HG02885 (cell line): ENCODE results near the gene DCAF5.
"Not testable (repeated sequence)": the region's sequence is repeated elsewhere in the genome, so short reads cannot be mapped to it uniquely, and the experiment has no call there.

Experiments used
- ATAC-seq: cut with Tn5 transposase; IDR thresholded peaks from one replicate; pipeline ENCODE4 v1.9.1; 2021; ENCODE audit warnings: mild to moderate bottlenecking; ENCODE audit not compliant: unreplicated experiment, poor library complexity

Gene DCAF5, protein sequence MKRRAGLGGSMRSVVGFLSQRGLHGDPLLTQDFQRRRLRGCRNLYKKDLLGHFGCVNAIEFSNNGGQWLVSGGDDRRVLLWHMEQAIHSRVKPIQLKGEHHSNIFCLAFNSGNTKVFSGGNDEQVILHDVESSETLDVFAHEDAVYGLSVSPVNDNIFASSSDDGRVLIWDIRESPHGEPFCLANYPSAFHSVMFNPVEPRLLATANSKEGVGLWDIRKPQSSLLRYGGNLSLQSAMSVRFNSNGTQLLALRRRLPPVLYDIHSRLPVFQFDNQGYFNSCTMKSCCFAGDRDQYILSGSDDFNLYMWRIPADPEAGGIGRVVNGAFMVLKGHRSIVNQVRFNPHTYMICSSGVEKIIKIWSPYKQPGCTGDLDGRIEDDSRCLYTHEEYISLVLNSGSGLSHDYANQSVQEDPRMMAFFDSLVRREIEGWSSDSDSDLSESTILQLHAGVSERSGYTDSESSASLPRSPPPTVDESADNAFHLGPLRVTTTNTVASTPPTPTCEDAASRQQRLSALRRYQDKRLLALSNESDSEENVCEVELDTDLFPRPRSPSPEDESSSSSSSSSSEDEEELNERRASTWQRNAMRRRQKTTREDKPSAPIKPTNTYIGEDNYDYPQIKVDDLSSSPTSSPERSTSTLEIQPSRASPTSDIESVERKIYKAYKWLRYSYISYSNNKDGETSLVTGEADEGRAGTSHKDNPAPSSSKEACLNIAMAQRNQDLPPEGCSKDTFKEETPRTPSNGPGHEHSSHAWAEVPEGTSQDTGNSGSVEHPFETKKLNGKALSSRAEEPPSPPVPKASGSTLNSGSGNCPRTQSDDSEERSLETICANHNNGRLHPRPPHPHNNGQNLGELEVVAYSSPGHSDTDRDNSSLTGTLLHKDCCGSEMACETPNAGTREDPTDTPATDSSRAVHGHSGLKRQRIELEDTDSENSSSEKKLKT

GRCh38 chr14:69152902-69153151 lies at the start of gene DCAF5:
TSS of gene DCAF5 (minus strand) at chr14:69153119. CDS start at chr14:69152978, 141 bp downstream.
- ATAC-seq: no peak

- ATAC-seq: no peak
Observed at GRCh38 chr14:69199786-69200185, 46.9 kb upstream of the DCAF5 start.

DNA sequence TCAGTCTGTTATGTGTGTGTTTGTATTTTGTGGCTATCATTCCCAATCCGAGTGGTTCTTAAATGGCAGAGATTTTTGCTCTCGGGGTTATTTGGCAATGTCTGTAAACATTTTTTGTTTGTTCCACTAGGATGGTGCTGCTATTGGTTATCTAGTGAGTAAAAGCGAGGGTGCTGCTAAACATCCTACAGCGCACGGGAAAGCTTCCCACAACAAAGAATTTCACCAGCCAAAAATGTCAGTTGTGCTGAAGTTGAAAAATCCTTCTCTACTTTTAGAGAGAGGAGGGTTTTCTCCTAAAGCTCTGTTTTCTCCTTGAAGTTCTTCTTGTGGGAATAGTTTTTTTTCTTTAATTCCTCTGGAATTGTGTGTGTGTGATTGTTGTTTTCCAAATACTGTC lies 40.8 kb upstream of the DCAF5 start:
- ATAC-seq: no peak

GRCh38 chr14:69191340-69192111 lies 38.6 kb upstream of the DCAF5 start, which contains the start of gene EXD2:
TSS of gene EXD2 (plus strand) at chr14:69191498. CDS start at chr14:69209471, 17,973 bp downstream.
- peak; percentile 94 for ATAC-seq

GRCh38 chr14:69190191-69190590 lies 37.3 kb upstream of the DCAF5 start:
- no peak for ATAC-seq

DNA sequence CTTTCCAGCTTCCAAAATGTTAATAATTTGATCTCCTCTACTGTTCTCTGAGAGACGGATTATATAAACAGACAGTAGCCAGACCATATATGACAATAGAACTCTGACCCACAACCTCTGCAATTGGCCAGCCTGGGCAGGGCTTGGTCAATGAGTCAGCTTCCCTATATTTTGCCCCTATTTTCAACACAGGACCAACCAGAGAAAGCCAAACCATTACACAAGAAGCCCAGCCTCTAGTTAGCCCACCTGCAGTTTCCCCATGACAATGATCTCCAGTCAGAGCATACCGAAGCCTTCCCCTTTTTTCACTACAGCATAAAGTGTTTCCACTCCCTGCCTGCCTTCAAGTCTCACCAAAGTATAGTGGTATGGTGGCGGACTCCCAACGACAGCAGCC lies 30.8 kb upstream of the DCAF5 start:
- no peak for ATAC-seq

DNA sequence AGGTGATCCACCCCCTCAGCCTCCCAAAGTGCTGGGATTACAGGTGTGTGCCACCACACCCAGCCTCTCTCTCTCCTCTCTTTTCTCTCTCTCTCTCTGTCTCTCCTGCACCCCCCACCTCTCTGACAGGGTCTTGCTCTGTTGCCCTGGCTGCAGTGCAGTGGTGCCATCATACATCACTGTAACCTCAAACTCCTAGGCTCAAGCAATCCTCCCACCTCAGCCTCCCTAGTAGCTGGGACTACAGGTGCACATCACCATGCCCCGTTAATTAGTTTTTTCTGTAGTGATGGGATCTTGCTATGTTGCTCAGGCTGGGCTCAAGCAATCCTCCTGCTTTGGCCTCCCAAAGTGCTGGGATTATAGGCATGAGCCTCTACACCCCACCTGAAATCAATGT lies 29.7 kb upstream of the DCAF5 start:
- not testable (repeated sequence) for ATAC-seq

GRCh38 chr14:69181491-69181890 lies 28.6 kb upstream of the DCAF5 start:
- ATAC-seq: no peak

DNA sequence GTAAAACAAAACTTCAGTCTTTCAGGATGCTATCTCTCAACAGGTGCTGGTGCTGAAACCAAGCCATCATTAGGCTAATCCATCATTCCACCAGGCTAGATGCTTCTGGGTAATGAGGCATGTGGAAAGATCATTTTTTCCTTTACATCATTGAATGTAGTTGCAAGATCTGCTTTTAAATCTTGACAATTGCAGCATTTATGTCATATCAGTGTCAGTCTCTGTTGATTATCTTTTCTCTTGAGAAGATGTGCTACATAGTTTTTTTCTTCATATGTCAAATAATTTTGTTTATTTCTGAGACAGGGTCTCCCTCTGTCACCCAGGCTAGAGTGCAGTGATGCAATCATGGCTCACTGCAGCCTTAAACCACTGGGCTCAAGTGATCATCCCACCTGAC lies 22.2 kb upstream of the DCAF5 start:
- ATAC-seq: no peak

DNA sequence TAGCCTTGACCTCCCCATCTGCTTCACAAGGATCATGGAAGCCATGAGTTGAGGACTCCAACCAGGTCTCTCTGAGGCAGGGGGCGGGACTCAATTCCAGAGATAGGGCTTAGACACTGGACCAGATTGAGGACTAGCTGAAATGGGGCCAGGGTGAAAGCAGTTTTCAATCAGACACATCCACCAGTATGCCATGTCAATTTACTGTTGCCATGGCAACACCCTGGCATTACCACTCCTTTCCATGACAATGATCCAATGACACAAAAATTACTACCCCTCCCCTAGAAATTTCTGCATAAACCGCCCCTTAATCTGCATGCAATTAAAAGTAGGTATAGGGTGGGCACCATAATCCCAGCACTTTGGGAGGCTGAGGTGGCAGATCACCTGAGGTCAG lies 18.6 kb upstream of the DCAF5 start:
- no peak for ATAC-seq

- ATAC-seq: no peak
Observed at GRCh38 chr14:69170839-69171238, 17.9 kb upstream of the DCAF5 start.

DNA sequence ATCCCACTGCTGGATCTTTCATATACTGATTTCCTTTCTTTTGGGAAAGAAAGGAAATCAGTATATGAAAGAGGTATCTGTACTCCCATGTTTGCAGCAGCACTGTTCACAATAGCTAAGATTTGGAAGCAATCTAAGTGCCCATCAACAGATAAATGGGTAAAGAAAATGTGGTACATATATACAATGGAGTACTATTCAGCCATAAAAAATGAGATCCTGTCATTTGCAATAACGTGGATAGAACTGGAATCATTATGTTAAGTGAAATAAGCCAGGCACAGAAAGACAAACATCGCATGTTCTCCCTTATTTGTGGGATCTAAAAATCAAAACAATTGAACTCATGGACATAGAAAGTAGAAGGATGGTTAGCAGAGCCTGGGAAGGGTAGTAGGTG lies 12.9 kb upstream of the DCAF5 start:
- ATAC-seq: not testable (repeated sequence)

GRCh38 chr14:69161590-69161989 lies 8.7 kb upstream of the DCAF5 start:
- no peak for ATAC-seq

DNA sequence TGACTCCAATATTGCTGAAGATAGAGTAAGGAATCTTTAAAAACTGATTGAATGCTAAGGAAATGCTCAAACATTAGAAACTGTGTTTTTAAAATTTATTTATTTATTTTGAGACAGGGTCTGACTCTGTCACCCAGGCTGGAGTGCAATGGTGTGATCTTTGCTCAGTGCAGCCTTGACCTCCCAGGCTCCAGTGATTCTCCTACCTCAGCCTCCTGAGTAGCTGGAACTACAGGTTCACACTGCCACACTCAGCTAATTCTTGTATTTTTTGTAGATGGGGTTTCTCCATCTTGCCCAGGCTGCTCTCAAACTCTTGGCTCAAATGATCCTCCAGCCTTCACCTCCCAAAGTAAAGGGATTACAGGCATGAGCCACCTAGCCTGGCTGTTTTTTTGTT lies 3.3 kb upstream of the DCAF5 start:
- ATAC-seq: no peak

DNA sequence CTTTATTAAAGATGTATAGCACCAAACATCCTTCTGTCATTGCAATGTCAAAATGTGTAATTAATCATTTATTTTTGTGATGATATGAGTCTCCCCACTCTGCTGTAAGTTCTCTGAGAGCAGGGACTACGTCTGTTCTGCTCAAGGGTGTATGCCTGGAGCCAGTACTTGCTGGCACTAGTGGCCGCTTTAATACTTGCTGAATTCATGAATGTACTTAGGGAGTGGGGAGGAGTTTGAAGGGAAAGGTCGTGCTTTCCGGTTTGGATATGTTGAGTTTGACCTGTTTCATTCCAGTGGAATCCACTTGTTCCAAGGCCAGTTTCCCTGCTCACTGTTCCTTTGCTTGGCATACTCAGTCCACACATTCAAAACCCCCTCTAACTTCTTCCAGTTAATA lies 1.9 kb upstream of the DCAF5 start:
- no peak for ATAC-seq

GRCh38 chr14:69153873-69154270 lies 953 bp upstream of the DCAF5 start:
- ATAC-seq: no peak

- ATAC-seq: peak; percentile 89
Observed at GRCh38 chr14:69153152-69153872, 393 bp upstream of the DCAF5 start.

DNA sequence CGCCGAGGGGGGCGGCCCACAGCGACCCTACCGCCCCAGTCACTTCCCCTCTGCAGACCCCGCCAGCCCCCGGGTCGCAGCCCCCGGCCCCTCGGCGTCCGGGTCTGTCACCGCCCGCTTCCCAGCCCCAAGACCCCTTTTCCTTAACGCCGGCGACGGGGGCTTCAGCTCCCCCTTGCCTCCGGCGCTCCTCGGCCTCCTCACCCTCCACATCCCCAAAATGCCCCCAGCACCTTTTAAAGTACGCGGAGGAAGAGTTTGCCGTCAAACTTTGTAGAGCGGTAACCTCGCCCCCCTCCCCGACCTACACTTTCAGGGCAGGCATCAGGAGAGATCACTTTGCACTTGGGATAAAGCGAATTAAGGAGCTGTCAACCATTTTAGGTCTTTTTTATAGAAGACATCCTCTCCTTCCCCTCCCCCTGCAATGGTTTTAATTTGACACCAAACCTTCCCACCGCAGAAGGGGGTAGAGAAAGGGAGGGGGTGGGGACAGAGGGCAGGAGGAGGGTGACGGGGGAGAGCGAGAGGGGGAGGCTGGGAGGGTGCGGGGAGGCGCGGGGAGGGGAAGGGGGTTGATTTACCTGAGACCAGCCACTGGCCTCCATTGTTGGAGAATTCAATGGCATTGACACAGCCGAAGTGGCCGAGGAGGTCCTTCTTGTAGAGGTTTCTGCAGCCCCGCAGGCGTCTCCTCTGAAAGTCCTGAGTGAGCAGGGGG lies 578 bp downstream of the DCAF5 start:
- no peak for ATAC-seq

DNA sequence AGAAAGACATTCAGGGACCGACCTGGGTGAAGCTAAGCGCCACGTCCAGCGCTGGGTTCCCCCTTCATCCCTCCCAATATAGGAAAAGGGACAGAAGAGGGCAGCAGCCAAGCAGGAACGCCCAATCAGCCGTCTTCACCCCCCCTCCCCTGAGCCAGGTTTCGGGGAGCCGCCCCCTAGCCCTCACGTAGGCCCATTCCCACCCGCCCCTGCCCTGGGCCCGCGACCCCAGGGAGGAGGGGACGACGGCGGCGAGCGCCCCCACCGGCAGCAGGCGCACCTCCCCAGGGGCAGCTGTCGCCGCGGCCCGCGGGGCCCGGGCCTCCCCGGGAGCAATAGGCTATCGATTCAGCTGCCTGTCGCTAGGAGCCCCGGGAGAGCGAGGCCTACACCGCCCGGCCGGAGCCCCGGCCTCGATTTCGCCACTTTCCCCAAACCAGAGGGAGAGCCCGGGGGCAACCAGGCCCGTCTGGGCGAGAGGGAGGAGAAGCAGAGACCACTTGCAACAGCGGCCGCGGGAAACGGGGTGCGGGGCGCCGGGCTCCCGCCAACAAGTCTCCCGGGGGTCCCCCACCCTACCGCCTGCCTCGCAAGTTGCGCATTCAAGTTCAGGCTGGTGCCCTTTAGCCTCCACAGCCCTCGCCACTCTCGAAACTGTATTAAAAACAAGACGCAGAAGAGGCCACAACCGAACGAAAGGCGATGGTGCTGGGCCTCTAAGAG lies 1.3 kb downstream of the DCAF5 start:
- ATAC-seq: peak; percentile 58
